K562 (cell line): ENCODE measurements around the gene PHF14. TPM values are rescaled to one million over a fixed set of nuclear protein-coding genes. Genes with fewer than 3 reads are reported as not detected.

ENCODE experiments used
- ATAC-seq: fragments of 200-7000 bp; cut with Tn5 transposase; 3 replicates; pipeline ENCODE4 v1.9.1; 2020; ENCODE audit warnings: moderate library complexity
- BruUV-seq: library from RNA; stranded (reverse); fragments of 400-500 nt; replicated peaks from 2 replicates; lab custom pipeline; 2021; lab: Mats Ljungman, UMichigan
- CTCF ChIA-PET: fragments of 300-600 bp; formaldehyde crosslinking; extraction: SDS; loops from one replicate; lab custom pipeline; 2021; ENCODE audit warnings: low intra/inter-chr PET ratio; lab: Yijun Ruan, JAX
- POLR2A ChIA-PET: fragments of 300-600, 350-650 bp; sonication (Branson Sonifier 250); formaldehyde crosslinking; extraction: SDS; loops from one replicate; lab custom pipeline; 2021; ENCODE audit warnings: antibody characterized with exemption, inconsistent platforms; lab: Yijun Ruan, JAX
- DNase-seq, 4 experiments: peaks; one replicate each; pipeline versions ENCODE4 v3.0.0 to v3.0.0-alpha.2; 2011 to 2018; ENCODE audit warnings: low spot score in 3 of 4, mixed read lengths in 3 of 4; ENCODE audit errors: extremely low read depth in 1 of 4
- FAIRE-seq: peaks from 2 replicates; lab custom pipeline; 2011; peaks lifted over from hg19 to GRCh38; lab: Jason Lieb, UNC
- H2AFZ ChIP-seq: 2 replicates; pipeline ENCODE4 v1.6.0; 2011; ENCODE audit warnings: low read depth, low read length, control low read depth, inconsistent platforms
- H3K27ac ChIP-seq: fragments of 200-600 bp; 3 replicates; pipeline ENCODE4 v1.8.0; 2011; ENCODE audit warnings: low read depth, mild to moderate bottlenecking, control low read depth, inconsistent platforms, low read length, moderate library complexity, mixed read lengths; ENCODE audit errors: extremely low read depth
- H3K27me3 ChIP-seq, 2 experiments: fragments of 300-600 bp in 1 of 2; 2 replicates in 1 of 2; 3 replicates in 1 of 2; pipeline versions ENCODE4 v1.6.0 to v1.8.0; 2011; ENCODE audit warnings: inconsistent platforms in 2 of 2, low read length in 2 of 2, mild to moderate bottlenecking in 1 of 2, mixed read lengths in 1 of 2, moderate library complexity in 1 of 2; ENCODE audit not compliant: control insufficient read depth in 2 of 2, insufficient read depth in 2 of 2
- H3K36me3 ChIP-seq: fragments of 300-600 bp; 3 replicates; pipeline ENCODE4 v1.8.0; 2011; ENCODE audit warnings: mild to moderate bottlenecking, low read length, inconsistent platforms; ENCODE audit not compliant: control insufficient read depth, insufficient read depth
- H3K4me1 ChIP-seq, 2 experiments: fragments of 200-600 bp in 1 of 2; replicated peaks in 1 of 2; 2 replicates in 1 of 2; 3 replicates in 1 of 2; pipeline versions ENCODE4 v1.5.1 to v1.8.0; 2011; ENCODE audit warnings: inconsistent platforms in 2 of 2, low read length in 2 of 2, mild to moderate bottlenecking in 1 of 2, mixed read lengths in 1 of 2, moderate library complexity in 1 of 2; ENCODE audit not compliant: control insufficient read depth in 2 of 2, insufficient read depth in 2 of 2
- H3K4me2 ChIP-seq: 2 replicates; pipeline ENCODE4 v1.6.1; 2011; ENCODE audit warnings: low read length, control low read depth, inconsistent platforms, mixed read lengths; ENCODE audit not compliant: insufficient read depth
- H3K4me3 ChIP-seq: fragments of 200-600 bp; sonication (generic), shearing (Covaris generic); 2 replicates; pipeline ENCODE4 v1.5.1; 2016; ENCODE audit warnings: control low read depth, inconsistent platforms
- H3K79me2 ChIP-seq: fragments of 200-600 bp; 3 replicates; pipeline ENCODE4 v1.8.0; 2011; ENCODE audit warnings: low read length, inconsistent platforms; ENCODE audit not compliant: control insufficient read depth, insufficient read depth
- H3K9ac ChIP-seq, 2 experiments: 2 replicates each; pipeline versions ENCODE4 v1.6.0 to v1.6.1; 2011; ENCODE audit warnings: low read depth in 2 of 2, low read length in 2 of 2, control low read depth in 1 of 2, inconsistent platforms in 1 of 2, mild to moderate bottlenecking in 1 of 2, mixed read lengths in 1 of 2; ENCODE audit not compliant: insufficient read depth in 1 of 2
- H3K9me1 ChIP-seq: one replicate; pipeline ENCODE4 v1.6.0; 2011; ENCODE audit warnings: inconsistent platforms, mild to moderate bottlenecking, low read length, moderate library complexity; ENCODE audit not compliant: control insufficient read depth, insufficient read depth
- H3K9me3 ChIP-seq: replicated peaks from 2 replicates; pipeline ENCODE4 v1.5.1; 2011; ENCODE audit warnings: low read depth, low read length, inconsistent platforms; ENCODE audit not compliant: control insufficient read depth, insufficient read depth
- H4K20me1 ChIP-seq: replicated peaks from 2 replicates; pipeline ENCODE4 v1.6.1; 2011; ENCODE audit warnings: low read length, inconsistent platforms, mixed read lengths; ENCODE audit not compliant: control insufficient read depth, insufficient read depth
- CREB3 ChIP-seq: fragments of 450-650 bp; conservative IDR thresholded peaks from 2 replicates; pipeline ENCODE4 v1.6.1; 2016; ENCODE audit warnings: missing genetic modification characterization, low read depth, mild to moderate bottlenecking, missing compliant biosample characterization, moderate library complexity
- DLX4 ChIP-seq: fragments of 250-450 bp; sonication (Bioruptor Pico); IDR thresholded peaks from 2 replicates; pipeline ENCODE4 v1.6.1; 2021; ENCODE audit warnings: mild to moderate bottlenecking
- DNMT1 ChIP-seq: fragments of 450-650 bp; IDR thresholded peaks from 2 replicates; pipeline ENCODE4 v1.6.1; 2016; ENCODE audit warnings: antibody characterized with exemption, mild to moderate bottlenecking
- DPF2 ChIP-seq: fragments of 450-650 bp; IDR thresholded peaks from 2 replicates; pipeline ENCODE4 v1.6.1; 2016
- E2F3 ChIP-seq: fragments of 250-450 bp; sonication (Bioruptor Pico); IDR thresholded peaks from 2 replicates; pipeline ENCODE4 v1.4.0; 2020; ENCODE audit warnings: mild to moderate bottlenecking
- FOSL1 ChIP-seq: fragments of 200-800 bp; sonication (Bioruptor generic); conservative IDR thresholded peaks from 2 replicates; pipeline ENCODE4 v1.6.1; 2016; ENCODE audit warnings: missing genetic modification characterization, missing compliant biosample characterization
- HDAC3 ChIP-seq: fragments of 450-650 bp; IDR thresholded peaks from 2 replicates; pipeline ENCODE4 v1.6.1; 2018; ENCODE audit warnings: borderline replicate concordance, mild to moderate bottlenecking, moderate library complexity; ENCODE audit not compliant: partially characterized antibody
- MBD2 ChIP-seq: sonication (generic); IDR thresholded peaks from 2 replicates; pipeline ENCODE4 v1.6.1; 2016; ENCODE audit warnings: low read depth, borderline replicate concordance
- NELFE ChIP-seq: IDR thresholded peaks from 2 replicates; pipeline ENCODE4 v1.6.1; 2011; ENCODE audit warnings: mild to moderate bottlenecking; ENCODE audit not compliant: insufficient read depth, insufficient read length
- PRMT5 ChIP-seq: sonication (generic); formaldehyde crosslinking; IDR thresholded peaks from 2 replicates; pipeline ENCODE4 v1.5.0; 2020; ENCODE audit warnings: missing genetic modification reagents
- SETDB1 ChIP-seq: IDR thresholded peaks from one replicate; pipeline ENCODE4 v1.6.1; 2012; ENCODE audit warnings: low read length, control low read depth, inconsistent platforms
- XRCC5 ChIP-seq: fragments of 200-400 bp; formaldehyde crosslinking; IDR thresholded peaks from 2 replicates; pipeline ENCODE4 v1.6.1; 2017; ENCODE audit warnings: low read depth, mild to moderate bottlenecking, low read length
- ZFP91 ChIP-seq: sonication (generic); formaldehyde crosslinking; IDR thresholded peaks from 2 replicates; pipeline ENCODE4 v1.8.0; 2022; ENCODE audit warnings: mild to moderate bottlenecking, missing genetic modification reagents
- ZNF140 ChIP-seq: fragments of 250-450 bp; sonication (Bioruptor Pico); IDR thresholded peaks from 2 replicates; pipeline ENCODE4 v1.8.0; 2021; ENCODE audit warnings: moderate library complexity, mild to moderate bottlenecking, inconsistent platforms
- ZNF282 ChIP-seq: sonication (generic); formaldehyde crosslinking; IDR thresholded peaks from 2 replicates; pipeline ENCODE4 v1.8.1; 2023; ENCODE audit warnings: missing genetic modification reagents
- WGBS: fragments of 100-300 bp; shearing (Covaris generic); methylation state at CpG from one replicate; pipeline ENCODE4 v1.1.6; 2016; ENCODE audit warnings: low coverage, mixed read lengths; ENCODE audit not compliant: insufficient coverage; ENCODE audit errors: missing lambda C conversion rate; 5-methylcytosine and 5-hydroxymethylcytosine counted together
- in situ Hi-C: fragments of 300-500 bp; cut with MboI; formaldehyde crosslinking; loops from 4 replicates; pipeline ENCODE4 v1.15.0; 2018; ENCODE audit warnings: inconsistent platforms, mixed read lengths
- intact Hi-C: fragments of 100-400 bp; cut with micrococcal nuclease; formaldehyde crosslinking; loops from 2 replicates; pipeline ENCODE4 v1.14.2; 2022
- polyA plus RNA-seq, 8 experiments: library from polyadenylated mRNA; depleted of rRNA in 4 of 8; stranded (reverse) in 5 of 8; unstranded in 3 of 8; fragments of >200 nt; fragmentation: Nextera tagmentation in 2 of 8; fragmentation: Illumina TruSeq in 1 of 8; extraction: Ambion mirVana in 2 of 8; extraction: Trizol in 1 of 8; gene quantifications; 2 replicates each; pipeline versions ENCODE4 v1.2.1 to v1.2.3, GENCODE V29; 2011 to 2014; ENCODE audit warnings: inconsistent platforms in 1 of 8, missing spikeins in 1 of 8
- total RNA-seq, 7 experiments: library from RNA; depleted of rRNA in 6 of 7; stranded (reverse); fragments of >200 nt in 6 of 7; fragmentation: Illumina TruSeq in 2 of 7; extraction: Trizol in 2 of 7; gene quantifications; 2 replicates each; pipeline versions ENCODE4 v1.2.1 to v1.2.3, GENCODE V29; 2011 to 2021; ENCODE audit warnings: low replicate concordance in 1 of 7

Gene PHF14
- total and polyA plus RNA-seq, 9 of the 15 experiments (the other 6 are each of a cell fraction or from before 2014, with no cell fraction given), result 27.5 to 67.6 (median 41.4) TPM

GRCh38 chr7:11079907-11080306, 106.2 kb downstream of the PHF14 start:
- DNase-seq (no peak), FAIRE-seq (no peak), ATAC-seq (no peak)
- in situ Hi-C loops (no loop called here), intact Hi-C loops (no loop called here)
- BruUV-seq, result no TSS peak
- no peaks in the 10 kb centered on the region for H3K79me2 ChIP-seq
- H3K4me1 ChIP-seq, result no peaks in the 10 kb centered on the region
- CTCF ChIA-PET, result no interaction called here
- H4K20me1 ChIP-seq, result no peaks in the 10 kb centered on the region
- H3K27ac ChIP-seq, result no peak overlapping the region
- no peak overlapping the region for H3K4me3 ChIP-seq
- POLR2A ChIA-PET, result no interaction called here
- H3K4me2 ChIP-seq, result no peak overlapping the region
- H2AFZ ChIP-seq, result no peak overlapping the region
- WGBS, result 90% methylated on average over 4 of the region's 4 CpGs
- no peak for TF ChIP-seq ZNF282 (CRISPR knock-in tag)
- TF ChIP-seq E2F3 (CRISPR knock-in tag), result no peak
- TF ChIP-seq XRCC5, result no peak
- no peak for TF ChIP-seq DPF2
- no peak for TF ChIP-seq CREB3 (tag)
- TF ChIP-seq HDAC3, result no peak
- TF ChIP-seq FOSL1 (tag), result no peak
- TF ChIP-seq ZFP91 (CRISPR knock-in tag), result no peak
- TF ChIP-seq MBD2, result no peak
- no peak for TF ChIP-seq PRMT5
- no peak for TF ChIP-seq DNMT1
- no peak for TF ChIP-seq SETDB1
- TF ChIP-seq DLX4, result no peak
- no peak for TF ChIP-seq ZNF140
- no peak for TF ChIP-seq NELFE
- no peaks in the 10 kb centered on the region for H3K9me1 ChIP-seq
- no peaks in the 10 kb centered on the region for H3K9me3 ChIP-seq
- H3K36me3 ChIP-seq, result no peaks in the 10 kb centered on the region
- H3K27me3 ChIP-seq, result no peaks in the 10 kb centered on the region
- H3K9ac ChIP-seq, result no peak overlapping the region
